Measurements from ENCODE around the gene ELF1. TPM values are rescaled to one million over a fixed set of nuclear protein-coding genes. Genes with fewer than 3 reads are reported as not detected.
A peak's percentile ranks its signal among the peaks of the same experiment; 100 is the strongest.

Gene ELF1
- total RNA-seq, 1 experiment from 2014 or later = 15.3 TPM

DNA sequence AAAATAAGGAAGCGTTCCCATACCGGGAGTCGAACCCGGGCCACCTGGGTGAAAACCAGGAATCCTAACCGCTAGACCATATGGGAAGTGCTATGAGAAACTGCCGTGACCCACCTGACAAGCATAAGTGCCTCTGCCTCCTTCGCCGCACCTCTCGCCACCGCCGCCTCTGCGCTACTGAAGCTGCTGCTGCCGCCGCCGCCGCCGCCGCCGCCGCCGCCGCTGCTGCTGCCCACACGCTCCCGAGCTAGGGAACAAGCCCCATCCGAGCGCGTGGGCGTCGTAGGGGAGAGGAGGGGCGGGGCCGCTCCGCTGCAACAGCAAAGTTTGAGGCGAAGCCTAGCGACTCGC, 41.6 kb upstream of the ELF1 start:
- H2AFZ ChIP-seq (ENCODE audit: low read length) = peak overlapping the region; percentile 95
- H3K4me3 ChIP-seq (ENCODE audit: low read length) = peak overlapping the region; percentile 82
- CTCF ChIA-PET = no interaction called here
- DNase-seq = peak; percentile 67
- no peaks in the 10 kb centered on the region for H3F3A ChIP-seq (ENCODE audit: low read length, unreplicated experiment)
- H3K27me3 ChIP-seq (ENCODE audit: low read length) = no peaks in the 10 kb centered on the region
- TF ChIP-seq, protein P1, sequence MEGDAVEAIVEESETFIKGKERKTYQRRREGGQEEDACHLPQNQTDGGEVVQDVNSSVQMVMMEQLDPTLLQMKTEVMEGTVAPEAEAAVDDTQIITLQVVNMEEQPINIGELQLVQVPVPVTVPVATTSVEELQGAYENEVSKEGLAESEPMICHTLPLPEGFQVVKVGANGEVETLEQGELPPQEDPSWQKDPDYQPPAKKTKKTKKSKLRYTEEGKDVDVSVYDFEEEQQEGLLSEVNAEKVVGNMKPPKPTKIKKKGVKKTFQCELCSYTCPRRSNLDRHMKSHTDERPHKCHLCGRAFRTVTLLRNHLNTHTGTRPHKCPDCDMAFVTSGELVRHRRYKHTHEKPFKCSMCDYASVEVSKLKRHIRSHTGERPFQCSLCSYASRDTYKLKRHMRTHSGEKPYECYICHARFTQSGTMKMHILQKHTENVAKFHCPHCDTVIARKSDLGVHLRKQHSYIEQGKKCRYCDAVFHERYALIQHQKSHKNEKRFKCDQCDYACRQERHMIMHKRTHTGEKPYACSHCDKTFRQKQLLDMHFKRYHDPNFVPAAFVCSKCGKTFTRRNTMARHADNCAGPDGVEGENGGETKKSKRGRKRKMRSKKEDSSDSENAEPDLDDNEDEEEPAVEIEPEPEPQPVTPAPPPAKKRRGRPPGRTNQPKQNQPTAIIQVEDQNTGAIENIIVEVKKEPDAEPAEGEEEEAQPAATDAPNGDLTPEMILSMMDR (conservative IDR thresholded peaks at IDR 0.05; ENCODE audit: low read depth, low read length) = no peak
- TF ChIP-seq EZH2 (IDR thresholded peaks at IDR 0.05; ENCODE audit: low read length, unreplicated experiment) = no peak
- TF ChIP-seq EZH2phosphoT487 (IDR thresholded peaks at IDR 0.05; ENCODE audit: borderline replicate concordance, low read length) = no peak
- BruUV-seq (replicated peaks) = no TSS peak
- peak; percentile 23 for ATAC-seq
- POLR2A ChIA-PET (ENCODE audit: unreplicated experiment) = no interaction called here
- H3K9me3 ChIP-seq (ENCODE audit: low read length) = no peaks in the 10 kb centered on the region
- H3K79me2 ChIP-seq (ENCODE audit: low read length) = peaks cover 74% of the 10 kb centered on the region
- H3K4me1 ChIP-seq (ENCODE audit: insufficient read depth, low read length) = peaks cover 40% of the 10 kb centered on the region
- H3K27ac ChIP-seq (ENCODE audit: low read length) = peak overlapping the region; percentile 90
- H3K36me3 ChIP-seq (ENCODE audit: low read depth, low read length) = peaks cover 4% of the 10 kb centered on the region
- H3K9ac ChIP-seq (ENCODE audit: low read length) = peak overlapping the region; percentile 93
- H4K20me1 ChIP-seq (ENCODE audit: low read length) = peaks cover 12% of the 10 kb centered on the region
- no peaks in the 10 kb centered on the region for H3K9me2 ChIP-seq (replicated peaks; ENCODE audit: low read length)
- H3K4me2 ChIP-seq (ENCODE audit: low read length) = peak overlapping the region; percentile 98
- intact Hi-C loops (cut with micrococcal nuclease) = loop anchor here (2.0 to 10.0 kb wide), 5 partner anchors 77 to 286 kb away; partner anchors contain the start of genes MRPS31 and NAA16

DNA sequence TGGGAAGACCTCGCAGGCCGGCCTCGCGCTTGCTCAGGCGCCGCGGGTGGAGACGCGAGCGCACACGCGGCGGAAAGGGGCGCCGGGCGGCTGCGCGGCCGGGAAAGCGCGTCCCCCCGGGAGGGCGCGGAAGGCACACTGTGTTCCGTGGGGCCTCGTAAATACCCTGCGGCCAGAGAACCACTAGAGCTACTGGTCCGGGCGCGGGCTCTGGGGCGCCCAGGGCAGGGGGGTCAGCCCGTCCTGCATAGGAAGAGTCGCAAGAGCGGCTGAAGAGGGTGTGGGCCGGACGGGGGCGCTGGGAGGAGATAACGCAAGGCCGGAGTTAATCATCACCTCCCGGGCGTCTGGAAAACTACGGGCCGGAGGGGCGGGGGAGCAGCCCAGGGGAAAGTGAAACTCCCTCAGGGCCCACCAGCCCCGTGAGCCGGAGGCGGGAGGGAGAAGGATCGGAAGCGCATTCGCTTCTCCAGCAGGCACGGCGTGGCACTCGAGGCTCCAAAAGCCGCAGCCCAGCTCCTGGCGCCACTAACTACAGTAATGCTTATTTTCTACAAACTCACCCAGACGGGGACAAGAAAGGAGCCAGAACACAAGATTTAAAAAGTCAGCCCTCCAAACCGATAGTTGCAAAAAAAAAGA, 41.1 kb upstream of the ELF1 start:
- Histone ChIP-seq H3K4me2 (ENCODE audit: low read length) (peak overlapping the region; percentile 98), H3K27me3 (ENCODE audit: low read length) (no peaks in the 10 kb centered on the region), H3K79me2 (ENCODE audit: low read length) (peaks cover 77% of the 10 kb centered on the region), H2AFZ (ENCODE audit: low read length) (peak overlapping the region; percentile 89), H3K9me3 (ENCODE audit: low read length) (no peaks in the 10 kb centered on the region), H3K9ac (ENCODE audit: low read length) (peak overlapping the region; percentile 93), H3K9me2 (replicated peaks; ENCODE audit: low read length) (no peaks in the 10 kb centered on the region), H3F3A (ENCODE audit: low read length, unreplicated experiment) (no peaks in the 10 kb centered on the region), H3K27ac (ENCODE audit: low read length) (peak overlapping the region; percentile 90), H3K36me3 (ENCODE audit: low read depth, low read length) (no peaks in the 10 kb centered on the region), H4K20me1 (ENCODE audit: low read length) (peaks cover 12% of the 10 kb centered on the region), H3K4me3 (ENCODE audit: low read length) (peak overlapping the region; percentile 82), H3K4me1 (ENCODE audit: insufficient read depth, low read length) (peaks cover 38% of the 10 kb centered on the region)
- intact Hi-C loops (cut with micrococcal nuclease) = loop anchor here (2.0 to 10.0 kb wide), 5 partner anchors 77 to 285 kb away; partner anchors contain the start of genes MRPS31 and NAA16
- POLR2A ChIA-PET (ENCODE audit: unreplicated experiment) = no interaction called here
- CTCF ChIA-PET = no interaction called here
- ATAC-seq (peak; percentile 54), DNase-seq (peak; percentile 75)
- TF ChIP-seq, protein P1 (conservative IDR thresholded peaks at IDR 0.05; ENCODE audit: low read depth, low read length) = peak; percentile 46
- no peak for TF ChIP-seq EZH2 (IDR thresholded peaks at IDR 0.05; ENCODE audit: low read length, unreplicated experiment)
- TSS peak; percentile 53 for BruUV-seq (replicated peaks)

DNA sequence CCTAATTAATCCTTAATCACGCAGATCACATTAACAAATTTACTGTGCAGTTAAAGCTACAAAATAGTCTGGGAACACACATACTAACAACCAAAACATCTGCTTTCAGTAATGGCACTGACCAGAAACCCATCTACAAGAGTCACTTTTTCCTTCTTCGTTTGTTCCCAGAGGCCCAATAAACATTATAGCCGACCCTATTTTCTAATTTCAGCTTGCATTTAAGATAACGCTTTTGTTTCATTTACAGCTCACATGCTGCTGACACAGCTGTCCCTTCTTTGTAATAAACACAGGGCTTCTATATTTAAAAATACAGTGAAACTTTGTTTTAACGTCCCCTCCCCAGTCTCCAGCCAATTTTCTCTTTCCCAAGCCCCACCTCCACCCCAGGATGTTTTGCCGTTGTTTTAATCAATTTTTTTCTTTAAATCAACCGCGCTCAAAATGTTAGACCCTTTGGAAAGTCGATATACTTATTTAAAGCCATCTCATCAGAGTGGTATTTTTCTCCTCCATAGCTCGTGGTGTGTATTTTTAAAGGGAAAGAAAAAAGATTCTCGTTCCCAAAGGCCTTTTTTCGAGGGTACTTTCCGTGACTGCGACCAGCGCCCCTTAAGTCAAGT, 40.5 kb upstream of the ELF1 start:
- H3K4me1 ChIP-seq (ENCODE audit: insufficient read depth, low read length) = peaks cover 32% of the 10 kb centered on the region
- no peaks in the 10 kb centered on the region for H3K27me3 ChIP-seq (ENCODE audit: low read length)
- H3K9me2 ChIP-seq (replicated peaks; ENCODE audit: low read length) = no peaks in the 10 kb centered on the region
- H3K4me2 ChIP-seq (ENCODE audit: low read length) = peak overlapping the region; percentile 98
- H3K9ac ChIP-seq (ENCODE audit: low read length) = peak overlapping the region; percentile 93
- intact Hi-C loops (cut with micrococcal nuclease) = loop anchor here (2.0 to 10.0 kb wide), 5 partner anchors 78 to 285 kb away; partner anchors contain the start of genes MRPS31 and NAA16
- H3K4me3 ChIP-seq (ENCODE audit: low read length) = peak overlapping the region; percentile 82
- no peaks in the 10 kb centered on the region for H3F3A ChIP-seq (ENCODE audit: low read length, unreplicated experiment)
- ATAC-seq (no peak), DNase-seq (peak; percentile 5)
- ChIA-PET CTCF (interaction anchor here (0.7 kb wide), 1 partner anchor 80 kb away, joined by 3 read pairs; no protein-coding TSS in a partner anchor), POLR2A (ENCODE audit: unreplicated experiment) (no interaction called here)
- H3K79me2 ChIP-seq (ENCODE audit: low read length) = peaks cover 75% of the 10 kb centered on the region
- BruUV-seq (replicated peaks) = no TSS peak
- H3K27ac ChIP-seq (ENCODE audit: low read length) = peak overlapping the region; percentile 90
- H3K9me3 ChIP-seq (ENCODE audit: low read length) = no peaks in the 10 kb centered on the region
- no peaks in the 10 kb centered on the region for H3K36me3 ChIP-seq (ENCODE audit: low read depth, low read length)
- H2AFZ ChIP-seq (ENCODE audit: low read length) = peak overlapping the region; percentile 89
- peaks cover 9% of the 10 kb centered on the region for H4K20me1 ChIP-seq (ENCODE audit: low read length)
- TF ChIP-seq EZH2phosphoT487 (IDR thresholded peaks at IDR 0.05; ENCODE audit: borderline replicate concordance, low read length) (no peak), EZH2 (IDR thresholded peaks at IDR 0.05; ENCODE audit: low read length, unreplicated experiment) (no peak)
- TF ChIP-seq, protein P1 (conservative IDR thresholded peaks at IDR 0.05; ENCODE audit: low read depth, low read length) = no peak

All from PC-3 (cell line).